ENCODE measurements around the gene SUMF1. TPM values are rescaled to one million over a fixed set of nuclear protein-coding genes. Genes with fewer than 3 reads are reported as not detected.

SUMF1 gene
- polyA plus RNA-seq, 1 donor (not counting 4 experiments of a cell fraction or from before 2014, with no cell fraction given): 36.1 TPM

DNA sequence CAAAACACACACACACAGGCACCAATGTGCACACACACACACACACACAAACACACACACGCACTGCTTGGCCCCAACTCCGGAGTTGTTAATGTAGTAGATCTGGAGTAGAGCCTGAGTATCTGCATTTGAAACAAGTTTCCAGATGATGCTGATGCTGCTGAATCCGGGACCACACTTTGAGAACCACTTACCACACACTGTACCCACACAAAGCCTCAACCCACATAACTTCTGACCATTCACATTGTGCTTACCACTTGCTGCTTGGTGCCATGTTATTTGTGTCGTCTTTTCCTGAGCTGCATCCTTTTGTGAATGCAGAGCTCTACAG, 127.0 kb downstream of the SUMF1 start:
- no peaks in the 10 kb centered on the region for H3K36me3 ChIP-seq (ENCODE audit: control insufficient read depth in 2 of 2, extremely low read depth in 1 of 2, insufficient read depth in 2 of 2, low read length in 2 of 2)
- no peaks in the 10 kb centered on the region for H4K20me1 ChIP-seq (ENCODE audit: control insufficient read depth, extremely low read depth, insufficient read depth, low read length)
- H3K9ac ChIP-seq (ENCODE audit: control insufficient read depth, extremely low read depth, insufficient read depth, low read length): no peak overlapping the region
- H2AFZ ChIP-seq (ENCODE audit: control insufficient read depth, low read length): no peak overlapping the region
- no peaks in the 10 kb centered on the region for H3K79me2 ChIP-seq (ENCODE audit: control insufficient read depth, insufficient read depth, low read length)
- FAIRE-seq (no peak), DNase-seq (ENCODE audit: low read depth, low spot score) (no peak)
- no peaks in the 10 kb centered on the region for H3K9me1 ChIP-seq (ENCODE audit: control insufficient read depth, extremely low read depth, insufficient read depth, low read length)
- no peaks in the 10 kb centered on the region for H3K9me3 ChIP-seq (ENCODE audit: control insufficient read depth, low read depth, low read length)
- no peak overlapping the region for H3K27ac ChIP-seq (ENCODE audit: control insufficient read depth, insufficient read depth, low read length)
- no peak overlapping the region for H3K4me3 ChIP-seq (ENCODE audit: control insufficient read depth in 2 of 3, extremely low read depth in 1 of 3, insufficient read depth in 2 of 3, low read depth in 1 of 3, low read length in 3 of 3)
- TF ChIP-seq EZH2 (IDR thresholded peaks at IDR 0.05; ENCODE audit: low read length): no peak
- TF ChIP-seq, protein P1, sequence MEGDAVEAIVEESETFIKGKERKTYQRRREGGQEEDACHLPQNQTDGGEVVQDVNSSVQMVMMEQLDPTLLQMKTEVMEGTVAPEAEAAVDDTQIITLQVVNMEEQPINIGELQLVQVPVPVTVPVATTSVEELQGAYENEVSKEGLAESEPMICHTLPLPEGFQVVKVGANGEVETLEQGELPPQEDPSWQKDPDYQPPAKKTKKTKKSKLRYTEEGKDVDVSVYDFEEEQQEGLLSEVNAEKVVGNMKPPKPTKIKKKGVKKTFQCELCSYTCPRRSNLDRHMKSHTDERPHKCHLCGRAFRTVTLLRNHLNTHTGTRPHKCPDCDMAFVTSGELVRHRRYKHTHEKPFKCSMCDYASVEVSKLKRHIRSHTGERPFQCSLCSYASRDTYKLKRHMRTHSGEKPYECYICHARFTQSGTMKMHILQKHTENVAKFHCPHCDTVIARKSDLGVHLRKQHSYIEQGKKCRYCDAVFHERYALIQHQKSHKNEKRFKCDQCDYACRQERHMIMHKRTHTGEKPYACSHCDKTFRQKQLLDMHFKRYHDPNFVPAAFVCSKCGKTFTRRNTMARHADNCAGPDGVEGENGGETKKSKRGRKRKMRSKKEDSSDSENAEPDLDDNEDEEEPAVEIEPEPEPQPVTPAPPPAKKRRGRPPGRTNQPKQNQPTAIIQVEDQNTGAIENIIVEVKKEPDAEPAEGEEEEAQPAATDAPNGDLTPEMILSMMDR (optimal IDR thresholded peaks at IDR 0.05 in 1 of 3, IDR thresholded peaks at IDR 0.05 in 1 of 3, conservative IDR thresholded peaks at IDR 0.05 in 1 of 3; ENCODE audit: extremely low read depth in 1 of 3, insufficient read depth in 2 of 3, low read length in 3 of 3): no peak
- dilution Hi-C loops (cut with MboI; ENCODE audit: extremely low pct_ligation_motif_present, low sequenced_read_pairs): no loop called here
- H3K27me3 ChIP-seq (ENCODE audit: control insufficient read depth, extremely low read depth, insufficient read depth, low read length): no peaks in the 10 kb centered on the region
- H3K4me1 ChIP-seq (ENCODE audit: control insufficient read depth, extremely low read depth, insufficient read depth, low read length): no peaks in the 10 kb centered on the region
- H3K4me2 ChIP-seq (ENCODE audit: control insufficient read depth, extremely low read depth, insufficient read depth, low read depth, low read length): no peak overlapping the region

DNA sequence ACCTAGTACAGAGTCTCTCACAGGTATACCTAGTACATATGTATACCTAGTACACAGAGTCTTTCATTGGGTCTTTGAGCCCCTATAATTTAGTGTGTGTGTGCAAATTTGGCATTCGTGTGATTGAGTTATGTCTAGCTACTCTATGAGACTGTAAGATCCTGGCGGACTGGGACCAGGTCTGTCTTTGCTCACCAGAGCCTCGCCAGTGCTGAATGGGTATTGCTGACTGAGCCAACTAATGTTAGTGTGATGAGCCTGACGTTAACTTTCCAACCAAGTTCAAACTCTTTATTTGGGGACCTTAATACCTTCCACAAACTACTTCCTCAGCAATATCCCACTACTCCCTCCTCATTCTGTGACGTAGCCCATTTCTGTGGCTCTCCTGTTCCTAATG, 128.3 kb downstream of the SUMF1 start:
- dilution Hi-C loops (cut with MboI; ENCODE audit: extremely low pct_ligation_motif_present, low sequenced_read_pairs): no loop called here

More for the DNA sequence above, 128.3 kb downstream of the SUMF1 start:
- H3K27me3 ChIP-seq (ENCODE audit: control insufficient read depth, extremely low read depth, insufficient read depth, low read length): no peaks in the 10 kb centered on the region
- TF ChIP-seq, protein P1 (optimal IDR thresholded peaks at IDR 0.05 in 1 of 3, IDR thresholded peaks at IDR 0.05 in 1 of 3, conservative IDR thresholded peaks at IDR 0.05 in 1 of 3; ENCODE audit: extremely low read depth in 1 of 3, insufficient read depth in 2 of 3, low read length in 3 of 3): no peak
- no peak for TF ChIP-seq EZH2 (IDR thresholded peaks at IDR 0.05; ENCODE audit: low read length)
- no peak overlapping the region for H3K4me3 ChIP-seq (ENCODE audit: control insufficient read depth in 2 of 3, extremely low read depth in 1 of 3, insufficient read depth in 2 of 3, low read depth in 1 of 3, low read length in 3 of 3)
- DNase-seq (ENCODE audit: low read depth, low spot score) (no peak), FAIRE-seq (no peak)
- no peak overlapping the region for H3K27ac ChIP-seq (ENCODE audit: control insufficient read depth, insufficient read depth, low read length)
- H4K20me1 ChIP-seq (ENCODE audit: control insufficient read depth, extremely low read depth, insufficient read depth, low read length): no peaks in the 10 kb centered on the region
- H2AFZ ChIP-seq (ENCODE audit: control insufficient read depth, low read length): no peak overlapping the region
- H3K9ac ChIP-seq (ENCODE audit: control insufficient read depth, extremely low read depth, insufficient read depth, low read length): no peak overlapping the region
- no peaks in the 10 kb centered on the region for H3K9me1 ChIP-seq (ENCODE audit: control insufficient read depth, extremely low read depth, insufficient read depth, low read length)
- no peaks in the 10 kb centered on the region for H3K4me1 ChIP-seq (ENCODE audit: control insufficient read depth, extremely low read depth, insufficient read depth, low read length)
- H3K79me2 ChIP-seq (ENCODE audit: control insufficient read depth, insufficient read depth, low read length): no peaks in the 10 kb centered on the region
- H3K36me3 ChIP-seq (ENCODE audit: control insufficient read depth in 2 of 2, extremely low read depth in 1 of 2, insufficient read depth in 2 of 2, low read length in 2 of 2): no peaks in the 10 kb centered on the region
- no peak overlapping the region for H3K4me2 ChIP-seq (ENCODE audit: control insufficient read depth, extremely low read depth, insufficient read depth, low read depth, low read length)
- no peaks in the 10 kb centered on the region for H3K9me3 ChIP-seq (ENCODE audit: control insufficient read depth, low read depth, low read length)

Data from keratinocyte (primary cell).